Naive thymus-derived CD4-positive, alpha-beta T cell (primary cell): ENCODE data around the gene TBCCD1. TPM values are rescaled to one million over a fixed set of nuclear protein-coding genes. Genes with fewer than 3 reads are reported as not detected.

Source experiments
- ATAC-seq: fragments of 150-1000 bp; cut with Tn5 transposase; 2 replicates; pipeline ENCODE4 v1.10.0; 2021; ENCODE audit warnings: mild to moderate bottlenecking, moderate library complexity
- CTCF ChIA-PET: fragments of 350-600 bp; sonication (Branson Sonifier 250); formaldehyde crosslinking; loops from one replicate; lab custom pipeline; 2021; ENCODE audit warnings: antibody characterized with exemption; lab: Charles Lee
- POLR2A ChIA-PET: fragments of 350-600 bp; sonication (Branson Sonifier 250); formaldehyde crosslinking; loops from one replicate; lab custom pipeline; 2021; ENCODE audit warnings: antibody characterized with exemption, inconsistent platforms; lab: Charles Lee
- DNase-seq, 9 donors: peaks; one replicate each; pipeline versions ENCODE4 v3.0.0 to v3.0.0-alpha.2; 2020 to 2022; ENCODE audit warnings: mixed read lengths in 1 of 9
- H3K27ac ChIP-seq: one replicate; pipeline ENCODE4 v1.7.0; 2013; ENCODE audit warnings: mild to moderate bottlenecking, low read depth, low read length, moderate library complexity
- H3K27me3 ChIP-seq, 2 donors: one replicate each; pipeline ENCODE4 v1.7.0; 2013; ENCODE audit warnings: low read length in 2 of 2, mild to moderate bottlenecking in 2 of 2, moderate library complexity in 2 of 2; ENCODE audit not compliant: control insufficient read depth in 2 of 2, insufficient read depth in 2 of 2
- H3K36me3 ChIP-seq, 3 experiments: 1 replicate in 2 of 3; 2 replicates in 1 of 3; pipeline ENCODE4 v1.7.0; 2013; ENCODE audit warnings: low read length in 3 of 3, mild to moderate bottlenecking in 3 of 3, moderate library complexity in 1 of 3; ENCODE audit not compliant: insufficient read depth in 3 of 3, control insufficient read depth in 2 of 3
- H3K4me1 ChIP-seq, 2 donors: one replicate each; pipeline ENCODE4 v1.7.0; 2013; ENCODE audit warnings: low read length in 2 of 2, mild to moderate bottlenecking in 2 of 2, moderate library complexity in 1 of 2; ENCODE audit not compliant: control insufficient read depth in 2 of 2, insufficient read depth in 2 of 2
- H3K4me3 ChIP-seq: 2 replicates; pipeline ENCODE4 v1.7.0; 2013; ENCODE audit warnings: mild to moderate bottlenecking, low read length
- H3K9me3 ChIP-seq, 3 experiments: 1 replicate in 2 of 3; 2 replicates in 1 of 3; pipeline ENCODE4 v1.7.0; 2013; ENCODE audit warnings: low read length in 3 of 3; ENCODE audit not compliant: control insufficient read depth in 2 of 3
- H3K27ac Mint-ChIP-seq, 9 donors: one replicate each; pipeline ENCODE4 v1.8.0; 2020 to 2022; ENCODE audit warnings: mixed read lengths in 9 of 9, mild to moderate bottlenecking in 8 of 9, moderate library complexity in 5 of 9, inconsistent platforms in 2 of 9
- H3K27me3 Mint-ChIP-seq, 5 donors: one replicate each; pipeline ENCODE4 v1.8.0; 2021 to 2022; ENCODE audit warnings: mixed read lengths in 5 of 5, mild to moderate bottlenecking in 1 of 5
- H3K36me3 Mint-ChIP-seq, 5 donors: one replicate each; pipeline ENCODE4 v1.8.0; 2020 to 2022; ENCODE audit warnings: mixed read lengths in 5 of 5, mild to moderate bottlenecking in 3 of 5, inconsistent platforms in 1 of 5
- H3K4me1 Mint-ChIP-seq, 7 donors: one replicate each; pipeline ENCODE4 v1.8.0; 2020 to 2022; ENCODE audit warnings: mixed read lengths in 7 of 7, mild to moderate bottlenecking in 3 of 7, inconsistent platforms in 1 of 7
- H3K4me3 Mint-ChIP-seq, 10 donors: one replicate each; pipeline ENCODE4 v1.8.0; 2020 to 2022; ENCODE audit warnings: mild to moderate bottlenecking in 10 of 10, mixed read lengths in 10 of 10, moderate library complexity in 6 of 10, inconsistent platforms in 2 of 10
- H3K9me3 Mint-ChIP-seq, 11 donors: one replicate each; pipeline ENCODE4 v1.8.0; 2020 to 2022; ENCODE audit warnings: mixed read lengths in 11 of 11, mild to moderate bottlenecking in 4 of 11, inconsistent platforms in 1 of 11, moderate library complexity in 1 of 11
- intact Hi-C, 2 donors: fragments of 100-400 bp; cut with micrococcal nuclease; formaldehyde crosslinking; loops; one replicate each; pipeline ENCODE4 v1.15.1; 2023
- polyA plus RNA-seq, 2 donors: library from polyadenylated mRNA; unstranded; fragments of 300-500 nt; fragmentation: Illumina TruSeq; gene quantifications; one replicate each; pipeline ENCODE4 v1.2.3, GENCODE V29; 2021
- total RNA-seq, 6 experiments: library from RNA in 5 of 6; stranded (reverse) in 5 of 6; gene quantifications; 1 replicate in 5 of 6; 2 replicates in 1 of 6; pipeline ENCODE4 v1.2.3 and lab custom pipeline; 2021 to 2026

Gene TBCCD1
- total and polyA plus RNA-seq, 7 experiments from 2014 or later = 11.3 to 21.1 (median 15.8) TPM

DNA sequence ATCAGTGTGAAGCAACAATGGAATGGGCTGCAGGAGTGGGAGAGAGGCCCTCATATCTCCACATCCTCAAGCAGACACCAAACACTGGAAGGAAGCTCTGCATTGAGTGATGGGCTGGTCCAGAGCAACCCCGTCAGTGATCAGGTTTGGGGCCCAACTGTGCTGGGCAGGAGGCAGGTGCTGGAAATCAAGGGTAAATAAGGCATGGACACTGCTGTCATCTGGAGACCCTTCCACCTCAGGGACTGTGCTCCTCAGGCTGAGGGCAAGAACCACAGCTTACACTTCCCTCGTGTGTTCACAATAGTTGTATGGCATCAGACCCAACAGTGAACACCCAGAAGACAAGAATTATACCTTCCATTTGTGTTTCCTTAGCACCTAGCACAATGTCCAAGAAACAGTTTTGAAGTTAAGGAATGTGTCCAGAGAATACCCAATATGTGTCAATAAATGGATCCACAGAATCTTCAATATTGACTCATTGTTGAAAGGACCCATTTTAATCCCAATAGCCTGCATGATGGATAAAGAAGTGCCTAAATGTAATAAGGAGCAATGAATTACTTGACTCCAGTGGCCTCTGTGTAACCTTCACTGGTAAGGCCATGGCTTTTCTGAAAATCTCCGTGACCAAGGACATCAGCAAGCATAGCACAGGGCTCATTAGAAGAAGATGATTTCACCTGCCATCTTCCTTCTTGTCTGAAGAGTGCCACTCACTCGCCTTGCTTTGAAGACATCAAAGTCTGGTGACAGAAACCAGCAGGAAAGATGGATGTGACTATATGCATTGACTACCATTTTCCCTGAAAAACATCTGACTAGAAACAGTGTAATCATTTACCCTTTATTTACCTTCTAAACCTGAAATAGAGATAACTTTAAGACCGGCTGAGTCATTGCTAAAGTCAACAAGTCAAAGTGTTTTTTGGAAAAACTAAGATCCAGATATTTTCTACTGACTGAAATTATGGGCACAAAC lies 38.7 kb upstream of the TBCCD1 start:
- Histone ChIP-seq H3K27ac (no peak overlapping the region), H3K4me1 (no peaks in the 10 kb centered on the region), H3K27me3 (no peaks in the 10 kb centered on the region), H3K36me3 (no peaks in the 10 kb centered on the region), H3K4me3 (no peak overlapping the region), H3K9me3 (no peaks in the 10 kb centered on the region)
- Mint-ChIP-seq H3K9me3 (peaks cover 0 to 1% (median 0%) of the 10 kb centered on the region in 11 donors), H3K27ac (no peak overlapping the region), H3K27me3 (peaks cover 0 to 9% (median 0%) of the 10 kb centered on the region in 5 donors), H3K36me3 (no peaks in the 10 kb centered on the region), H3K4me3 (no peak overlapping the region), H3K4me1 (no peaks in the 10 kb centered on the region)
- ChIA-PET POLR2A (no interaction called here), CTCF (no interaction called here)
- intact Hi-C loops = no loop called here
- no peak for DNase-seq
- ATAC-seq = no peak

DNA sequence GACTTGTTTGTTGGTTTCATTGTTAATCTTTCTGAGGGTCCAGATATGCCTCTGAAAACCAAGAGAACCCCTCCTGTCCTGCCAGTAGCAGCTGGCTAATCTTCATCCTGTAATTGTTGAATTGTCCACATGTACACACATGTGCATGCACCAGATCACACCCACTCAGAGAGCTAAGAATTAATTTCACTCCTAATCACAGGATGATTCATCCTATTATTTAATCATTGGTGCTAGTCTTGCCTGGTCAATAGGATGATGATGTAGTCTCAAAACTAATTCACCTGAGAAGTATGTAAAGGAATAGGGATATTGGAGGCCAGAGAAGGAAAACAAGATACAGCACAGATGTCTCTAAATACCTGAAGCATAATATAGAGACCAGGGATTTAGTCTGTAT lies 37.9 kb upstream of the TBCCD1 start:
- Mint-ChIP-seq H3K4me3 (no peak overlapping the region), H3K9me3 (peaks cover 0 to 1% (median 0%) of the 10 kb centered on the region in 11 donors), H3K4me1 (no peaks in the 10 kb centered on the region), H3K36me3 (no peaks in the 10 kb centered on the region), H3K27ac (no peak overlapping the region), H3K27me3 (peaks cover 0 to 9% (median 0%) of the 10 kb centered on the region in 5 donors)
- Histone ChIP-seq H3K36me3 (no peaks in the 10 kb centered on the region), H3K27me3 (no peaks in the 10 kb centered on the region), H3K9me3 (no peaks in the 10 kb centered on the region), H3K4me3 (no peak overlapping the region), H3K27ac (no peak overlapping the region), H3K4me1 (no peaks in the 10 kb centered on the region)
- DNase-seq (no peak), ATAC-seq (no peak)
- ChIA-PET POLR2A (no interaction called here), CTCF (interaction anchor here (0.6 kb wide), 1 partner anchor 65 kb away, joined by 4 read pairs; no protein-coding TSS in a partner anchor)
- intact Hi-C loops = no loop called here

DNA sequence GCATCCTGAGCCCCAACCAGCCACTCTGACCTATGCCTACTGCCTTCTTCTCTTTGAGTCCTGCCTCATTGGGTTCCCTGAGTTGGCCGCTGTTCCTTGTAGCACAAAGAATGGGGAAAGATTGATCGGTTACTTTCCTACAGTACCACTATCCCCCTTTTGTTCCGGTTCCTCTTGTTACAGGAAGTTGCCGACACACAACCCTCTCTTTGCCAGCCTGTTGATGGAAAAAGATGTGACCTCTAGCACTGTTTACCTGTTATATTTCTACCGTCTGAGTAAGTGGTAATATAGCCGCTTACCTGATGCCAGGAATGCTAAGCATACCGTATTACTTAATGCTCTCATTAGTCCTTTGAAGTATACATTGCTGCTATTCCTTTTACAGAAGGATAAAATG lies 36.0 kb upstream of the TBCCD1 start:
- peaks cover 0 to 12% (median 0%) of the 10 kb centered on the region in 5 donors for H3K27me3 Mint-ChIP-seq
- Histone ChIP-seq H3K4me3 (no peak overlapping the region), H3K4me1 (no peaks in the 10 kb centered on the region), H3K9me3 (no peaks in the 10 kb centered on the region), H3K27ac (no peak overlapping the region), H3K27me3 (no peaks in the 10 kb centered on the region), H3K36me3 (no peaks in the 10 kb centered on the region)
- peak overlapping the region in 1 of 9 donors; percentile 19 for H3K27ac Mint-ChIP-seq
- ChIA-PET POLR2A (interaction anchor here (0.5 kb wide), 1 partner anchor 230 kb away, joined by 5 read pairs; no protein-coding TSS in a partner anchor), CTCF (interaction anchor here (1.1 kb wide), 1 partner anchor 10 kb away, joined by 3 read pairs; the partner anchor contains the start of gene AHSG)
- H3K36me3 Mint-ChIP-seq = no peaks in the 10 kb centered on the region
- intact Hi-C loops = no loop called here
- no peak overlapping the region for H3K4me3 Mint-ChIP-seq
- no peaks in the 10 kb centered on the region for H3K4me1 Mint-ChIP-seq
- H3K9me3 Mint-ChIP-seq = no peaks in the 10 kb centered on the region
- ATAC-seq (no peak), DNase-seq (no peak)

DNA sequence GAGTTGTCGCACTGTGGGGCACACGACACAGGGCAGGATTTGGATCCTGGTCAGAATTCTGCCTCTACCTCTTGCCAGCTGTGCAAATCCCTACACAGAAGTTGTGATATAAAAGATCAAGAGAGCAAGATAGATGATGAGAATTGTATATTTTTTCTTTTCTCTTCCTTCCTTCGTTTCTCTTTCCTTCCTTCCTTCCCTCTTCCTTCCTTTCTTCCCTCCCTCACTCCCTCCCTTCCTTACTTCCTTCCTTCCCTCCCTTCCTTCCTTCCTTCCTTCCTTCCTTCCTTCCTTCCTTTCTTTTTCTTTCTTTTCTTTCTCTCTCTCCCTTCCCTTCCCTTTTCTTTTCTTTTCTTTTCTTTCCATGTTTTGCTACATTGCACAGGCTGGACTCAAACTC lies 33.8 kb upstream of the TBCCD1 start:
- Mint-ChIP-seq H3K36me3 (no peaks in the 10 kb centered on the region), H3K4me3 (no peak overlapping the region), H3K9me3 (no peaks in the 10 kb centered on the region), H3K27ac (no peak overlapping the region), H3K4me1 (no peaks in the 10 kb centered on the region), H3K27me3 (peaks cover 0 to 9% (median 4%) of the 10 kb centered on the region in 5 donors)
- no peak overlapping the region for H3K4me3 ChIP-seq
- no peaks in the 10 kb centered on the region for H3K9me3 ChIP-seq
- ATAC-seq (no peak), DNase-seq (no peak)
- intact Hi-C loops = no loop called here
- no peaks in the 10 kb centered on the region for H3K4me1 ChIP-seq
- ChIA-PET POLR2A (no interaction called here), CTCF (interaction anchor here (1.1 to 2.2 kb wide), 2 partner anchors 9 to 16 kb away, joined by 5 read pairs; no protein-coding TSS in a partner anchor)
- H3K36me3 ChIP-seq = no peaks in the 10 kb centered on the region
- no peaks in the 10 kb centered on the region for H3K27me3 ChIP-seq
- no peak overlapping the region for H3K27ac ChIP-seq

DNA sequence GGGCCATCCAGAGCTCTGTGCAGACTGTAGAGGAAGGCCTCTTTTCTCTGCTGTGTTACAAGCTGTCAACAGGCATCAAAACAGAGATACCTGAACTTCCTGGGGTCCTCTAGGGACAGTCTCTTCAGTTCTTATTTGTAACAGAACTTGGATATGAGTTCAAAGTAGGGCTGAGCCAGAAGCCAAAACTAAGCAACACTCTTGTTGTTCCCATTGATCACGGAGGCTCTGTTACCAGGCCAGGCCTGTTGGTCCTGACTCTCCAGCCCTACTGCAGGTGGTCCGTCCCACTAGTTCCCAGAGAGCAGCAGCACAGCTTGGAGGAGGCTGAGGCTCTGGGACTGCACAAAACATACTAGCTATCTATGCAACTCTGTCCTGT lies 32.6 kb upstream of the TBCCD1 start:
- Histone ChIP-seq H3K36me3 (no peaks in the 10 kb centered on the region), H3K27me3 (no peaks in the 10 kb centered on the region), H3K9me3 (no peaks in the 10 kb centered on the region), H3K4me3 (no peak overlapping the region), H3K4me1 (no peaks in the 10 kb centered on the region), H3K27ac (no peak overlapping the region)
- H3K27ac Mint-ChIP-seq = no peak overlapping the region
- DNase-seq (no peak), ATAC-seq (no peak)
- POLR2A ChIA-PET = no interaction called here
- no peak overlapping the region for H3K4me3 Mint-ChIP-seq
- H3K4me1 Mint-ChIP-seq = no peaks in the 10 kb centered on the region
- H3K36me3 Mint-ChIP-seq = no peaks in the 10 kb centered on the region
- CTCF ChIA-PET = interaction anchor here (1.3 to 2.2 kb wide), 2 partner anchors 10 to 15 kb away, joined by 5 to 6 read pairs; no protein-coding TSS in a partner anchor
- intact Hi-C loops = no loop called here
- H3K27me3 Mint-ChIP-seq = peaks cover 0 to 9% (median 4%) of the 10 kb centered on the region in 5 donors
- no peaks in the 10 kb centered on the region for H3K9me3 Mint-ChIP-seq

DNA sequence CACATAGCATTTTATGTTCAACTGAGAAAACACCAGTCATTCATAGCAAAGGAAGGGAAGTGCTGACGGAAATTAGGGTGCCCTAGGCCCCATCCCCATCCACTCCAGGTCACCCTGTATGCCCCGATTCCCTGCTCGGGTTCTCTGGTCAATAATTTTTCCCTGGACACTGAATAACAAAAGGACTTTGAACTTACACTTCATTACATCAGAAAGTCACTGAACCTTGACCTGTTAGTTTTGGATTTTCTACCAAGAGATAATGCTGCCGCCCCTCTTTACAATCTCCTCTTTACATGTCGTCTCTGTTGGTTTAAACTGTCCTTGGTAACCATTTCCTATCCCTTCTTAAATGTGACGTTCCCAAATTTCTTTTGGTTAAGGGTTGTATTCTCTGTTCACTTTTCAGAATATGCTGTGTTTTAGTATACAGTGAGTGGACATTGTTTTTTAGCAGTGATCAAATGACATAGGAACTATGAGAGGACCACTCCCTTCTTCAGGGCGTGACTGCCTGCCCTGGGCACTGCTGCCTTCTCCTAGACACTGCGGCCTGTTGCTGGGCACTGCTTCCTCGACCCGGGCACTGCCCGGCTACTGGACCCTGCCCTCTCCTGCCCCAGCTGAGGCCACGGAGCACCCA lies 32.1 kb upstream of the TBCCD1 start:
- H3K36me3 Mint-ChIP-seq = no peaks in the 10 kb centered on the region
- Histone ChIP-seq H3K27ac (no peak overlapping the region), H3K36me3 (no peaks in the 10 kb centered on the region), H3K4me1 (no peaks in the 10 kb centered on the region), H3K4me3 (no peak overlapping the region), H3K27me3 (no peaks in the 10 kb centered on the region), H3K9me3 (no peaks in the 10 kb centered on the region)
- ChIA-PET POLR2A (no interaction called here), CTCF (interaction anchor here (1.3 to 2.2 kb wide), 2 partner anchors 10 to 15 kb away, joined by 5 to 6 read pairs; no protein-coding TSS in a partner anchor)
- peaks cover 0 to 9% (median 4%) of the 10 kb centered on the region in 5 donors for H3K27me3 Mint-ChIP-seq
- no peak overlapping the region for H3K4me3 Mint-ChIP-seq
- ATAC-seq = no peak
- no peaks in the 10 kb centered on the region for H3K4me1 Mint-ChIP-seq
- no peak overlapping the region for H3K27ac Mint-ChIP-seq
- H3K9me3 Mint-ChIP-seq = no peaks in the 10 kb centered on the region
- DNase-seq = no peak
- intact Hi-C loops = no loop called here
